Measurements from ENCODE around the gene RDH11.

Gene RDH11

GRCh38 chr14:67644428-67644827 lies 51.1 kb downstream of the RDH11 start:
- no peak for DNase-seq

DNA sequence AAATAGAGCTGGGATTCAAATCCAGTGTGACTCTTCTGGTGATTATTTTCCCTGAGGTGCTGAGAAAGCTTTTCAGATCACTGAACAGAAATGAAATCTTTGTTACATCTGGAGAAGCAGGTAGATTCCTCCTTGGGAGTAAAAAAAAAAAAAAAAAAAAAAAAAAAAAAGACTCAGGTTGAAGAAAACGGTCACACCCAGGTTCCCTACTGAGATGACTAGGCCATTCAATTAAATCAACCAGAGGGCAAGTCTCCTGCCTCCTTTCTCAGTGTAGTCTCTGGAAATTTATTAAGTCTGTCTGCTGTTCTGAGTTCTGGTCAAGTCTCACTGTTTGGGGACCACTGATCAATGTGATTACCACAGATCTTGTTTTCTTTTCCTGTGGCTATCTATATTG lies 51.9 kb downstream of the RDH11 start:
- DNase-seq = no peak

DNA sequence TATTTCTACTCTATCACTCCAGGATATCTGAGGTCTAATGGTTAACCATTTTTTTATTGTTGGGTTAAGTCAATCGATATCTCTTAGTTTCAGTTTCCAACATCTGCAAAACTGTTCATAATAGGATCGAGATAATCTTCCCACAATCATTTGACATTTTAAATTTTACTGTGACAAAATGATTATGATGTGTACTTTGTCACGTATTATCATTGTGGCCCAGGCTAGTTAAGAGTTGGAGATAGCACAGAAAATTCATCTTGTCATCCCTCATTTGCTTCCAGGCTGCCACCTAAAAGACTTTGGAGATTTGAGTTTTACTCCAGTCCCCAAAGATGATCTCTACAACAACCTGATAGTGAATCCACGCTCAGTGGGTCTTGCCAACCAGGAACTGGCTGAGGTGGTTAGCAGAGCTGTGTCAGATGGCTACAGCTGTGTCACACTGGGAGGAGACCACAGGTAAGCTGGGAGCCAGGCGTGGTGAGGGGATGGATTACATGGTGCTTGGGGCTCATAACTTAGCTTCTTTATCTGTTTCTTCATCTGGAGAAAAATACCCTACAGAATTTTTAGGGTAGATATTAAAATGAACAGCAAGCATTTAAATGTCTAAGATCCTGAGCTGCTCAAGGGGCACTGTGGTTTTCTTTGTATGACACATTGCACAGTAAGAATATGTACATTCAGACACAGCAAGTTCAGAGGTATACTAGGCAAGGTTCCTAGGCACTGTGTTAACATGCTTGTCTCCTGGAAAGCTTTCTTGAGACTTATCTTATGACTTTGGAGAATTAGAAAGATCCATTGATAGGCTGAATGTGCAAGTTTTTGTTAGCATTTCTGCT lies 53.4 kb downstream of the RDH11 start:
- DNase-seq = no peak

- no peak for DNase-seq
Observed at GRCh38 chr14:67641480-67641879, 54.1 kb downstream of the RDH11 start.

DNA sequence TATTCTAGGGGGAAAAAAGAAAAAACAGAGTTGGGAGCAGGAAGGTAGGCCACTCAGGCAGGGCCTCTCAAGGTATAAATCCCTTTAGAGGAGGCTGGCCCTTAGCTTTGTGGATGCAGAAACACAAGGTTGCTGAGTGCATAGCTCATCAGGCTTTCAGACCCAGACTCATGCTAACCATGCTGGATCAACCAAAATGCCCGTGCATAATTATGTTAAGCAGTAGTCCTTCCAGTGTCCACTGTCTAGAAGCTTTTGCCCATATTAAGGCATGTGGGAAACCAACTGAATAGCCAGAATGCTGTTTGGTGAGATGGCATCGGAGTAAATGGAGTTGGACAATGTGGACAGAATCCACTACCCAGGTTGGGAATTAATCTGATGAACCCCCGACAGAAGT lies 56.9 kb downstream of the RDH11 start:
- no peak for DNase-seq

DNA sequence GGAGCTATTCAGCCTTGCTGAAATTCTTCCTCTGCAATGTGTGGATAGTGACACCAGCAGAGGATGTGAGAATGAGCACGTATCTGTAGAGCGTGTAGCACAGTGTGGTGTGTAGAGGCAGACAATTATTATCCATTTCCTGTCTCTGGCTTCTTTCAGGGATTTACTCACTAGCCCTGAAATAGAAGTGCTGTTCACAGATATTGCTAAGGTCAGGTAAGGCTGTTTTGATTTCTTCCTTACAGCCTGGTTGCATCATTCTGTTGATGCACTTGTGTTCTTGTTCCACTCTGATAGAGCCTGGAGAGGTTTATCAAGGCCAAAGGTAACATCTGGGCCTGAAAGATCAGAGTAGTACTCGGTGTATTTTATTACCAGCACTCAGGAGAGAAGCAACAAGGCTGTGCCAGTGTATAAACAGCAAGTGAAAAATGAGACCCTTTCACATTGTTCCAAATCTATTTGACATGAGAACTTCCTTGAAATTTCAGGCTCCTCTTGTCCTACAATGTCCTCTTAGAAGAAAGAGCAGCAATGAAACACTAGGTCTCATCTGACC lies 59.1 kb downstream of the RDH11 start:
- no peak for DNase-seq

DNA sequence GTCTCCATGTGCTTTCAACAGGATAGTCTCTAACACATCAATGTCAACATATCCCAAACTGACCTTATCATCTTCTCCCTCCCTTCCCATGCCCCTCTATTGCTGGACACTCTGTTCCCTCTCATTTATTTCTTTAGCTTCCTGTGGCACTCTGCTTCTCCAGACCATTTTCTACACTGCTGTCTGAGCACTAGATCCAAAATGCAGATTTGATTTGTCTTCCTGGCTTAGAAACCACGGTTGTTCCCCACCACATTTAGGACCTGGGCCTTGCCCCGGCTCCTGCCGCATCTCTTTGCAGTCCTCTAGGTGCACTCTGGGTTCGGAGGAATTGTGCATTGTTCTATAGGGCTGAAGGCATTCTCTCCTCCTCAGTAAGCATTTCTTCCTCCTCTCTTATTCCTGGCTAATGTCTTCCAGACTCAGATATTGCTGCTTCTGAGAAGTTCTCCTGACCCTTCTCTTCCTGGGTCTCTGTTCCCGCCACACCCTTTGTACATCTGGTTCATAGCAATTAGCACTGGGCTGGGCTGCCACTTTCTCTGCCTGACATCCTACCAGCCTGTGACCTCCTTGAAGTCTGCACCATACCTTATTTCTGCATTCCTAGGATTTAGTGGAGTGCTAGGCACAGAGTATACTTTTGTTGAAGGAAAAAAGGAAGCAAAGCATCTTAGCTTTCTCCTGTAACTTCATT lies 62.0 kb downstream of the RDH11 start:
- DNase-seq = no peak

- DNase-seq = no peak
Observed at GRCh38 chr14:67630938-67631337, 64.6 kb downstream of the RDH11 start.

- no peak for DNase-seq
Observed at GRCh38 chr14:67630186-67630585, 65.4 kb downstream of the RDH11 start.

GRCh38 chr14:67627519-67627918 lies 68.0 kb downstream of the RDH11 start:
- DNase-seq = no peak

All from midbrain (tissue), 1 donor.